ENCODE measurements around the gene PNPLA5. TPM values are rescaled to one million over a fixed set of nuclear protein-coding genes. Genes with fewer than 3 reads are reported as not detected.

Gene PNPLA5
- total RNA-seq, 2 donors from 2014 or later, result 0.68 to 0.73 TPM

GRCh38 chr22:43910178-43910695 lies 18.4 kb upstream of the PNPLA5 start:
- Histone ChIP-seq H3K4me1 (ENCODE audit: control insufficient read depth, insufficient read depth, low read length) (no peaks in the 10 kb centered on the region), H3K36me3 (ENCODE audit: control insufficient read depth, insufficient read depth, low read length) (no peaks in the 10 kb centered on the region), H3K9ac (ENCODE audit: extremely low read depth, low read length, poor library complexity, severe bottlenecking) (no peak overlapping the region), H3K9me3 (ENCODE audit: control insufficient read depth, low read length) (no peaks in the 10 kb centered on the region), H3K27me3 (ENCODE audit: control insufficient read depth, insufficient read depth, low read length, poor library complexity, severe bottlenecking) (no peaks in the 10 kb centered on the region), H3K27ac (ENCODE audit: low read depth, low read length) (no peak overlapping the region), H3K4me3 (ENCODE audit: low read length) (no peak overlapping the region)
- Mint-ChIP-seq H3K9me3 (peaks cover 2% of the 10 kb centered on the region), H3K27ac (no peak overlapping the region), H3K36me3 (ENCODE audit: low read depth) (no peaks in the 10 kb centered on the region), H3K4me1 (peaks cover 5% of the 10 kb centered on the region), H3K4me3 (no peak overlapping the region), H3K27me3 (ENCODE audit: insufficient read depth) (peaks cover 25% of the 10 kb centered on the region)
- TF ChIP-seq, protein P1, sequence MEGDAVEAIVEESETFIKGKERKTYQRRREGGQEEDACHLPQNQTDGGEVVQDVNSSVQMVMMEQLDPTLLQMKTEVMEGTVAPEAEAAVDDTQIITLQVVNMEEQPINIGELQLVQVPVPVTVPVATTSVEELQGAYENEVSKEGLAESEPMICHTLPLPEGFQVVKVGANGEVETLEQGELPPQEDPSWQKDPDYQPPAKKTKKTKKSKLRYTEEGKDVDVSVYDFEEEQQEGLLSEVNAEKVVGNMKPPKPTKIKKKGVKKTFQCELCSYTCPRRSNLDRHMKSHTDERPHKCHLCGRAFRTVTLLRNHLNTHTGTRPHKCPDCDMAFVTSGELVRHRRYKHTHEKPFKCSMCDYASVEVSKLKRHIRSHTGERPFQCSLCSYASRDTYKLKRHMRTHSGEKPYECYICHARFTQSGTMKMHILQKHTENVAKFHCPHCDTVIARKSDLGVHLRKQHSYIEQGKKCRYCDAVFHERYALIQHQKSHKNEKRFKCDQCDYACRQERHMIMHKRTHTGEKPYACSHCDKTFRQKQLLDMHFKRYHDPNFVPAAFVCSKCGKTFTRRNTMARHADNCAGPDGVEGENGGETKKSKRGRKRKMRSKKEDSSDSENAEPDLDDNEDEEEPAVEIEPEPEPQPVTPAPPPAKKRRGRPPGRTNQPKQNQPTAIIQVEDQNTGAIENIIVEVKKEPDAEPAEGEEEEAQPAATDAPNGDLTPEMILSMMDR (conservative IDR thresholded peaks at IDR 0.05), result peak; percentile 39
- no peak for DNase-seq
- whole genome bisulfite sequencing, 2 experiments (ENCODE audit: insufficient coverage in 1 of 2, insufficient read length in 1 of 2), result 60 to 68% methylated on average over 3 to 6 of the region's 6 CpGs

GRCh38 chr22:43909708-43910107 lies 17.9 kb upstream of the PNPLA5 start:
- DNase-seq, result no peak
- Histone ChIP-seq H3K27me3 (ENCODE audit: control insufficient read depth, insufficient read depth, low read length, poor library complexity, severe bottlenecking) (no peaks in the 10 kb centered on the region), H3K27ac (ENCODE audit: low read depth, low read length) (no peak overlapping the region), H3K36me3 (ENCODE audit: control insufficient read depth, insufficient read depth, low read length) (no peaks in the 10 kb centered on the region), H3K4me3 (ENCODE audit: low read length) (no peak overlapping the region), H3K4me1 (ENCODE audit: control insufficient read depth, insufficient read depth, low read length) (no peaks in the 10 kb centered on the region), H3K9ac (ENCODE audit: extremely low read depth, low read length, poor library complexity, severe bottlenecking) (no peak overlapping the region), H3K9me3 (ENCODE audit: control insufficient read depth, low read length) (no peaks in the 10 kb centered on the region)
- WGBS, 2 experiments (ENCODE audit: insufficient coverage in 1 of 2, insufficient read length in 1 of 2), result 77 to 100% methylated on average over 1 of the region's 1 CpG
- H3K36me3 Mint-ChIP-seq (ENCODE audit: low read depth), result no peaks in the 10 kb centered on the region
- peaks cover 2% of the 10 kb centered on the region for H3K9me3 Mint-ChIP-seq
- peaks cover 25% of the 10 kb centered on the region for H3K27me3 Mint-ChIP-seq (ENCODE audit: insufficient read depth)
- H3K4me3 Mint-ChIP-seq, result no peak overlapping the region
- H3K4me1 Mint-ChIP-seq, result peaks cover 5% of the 10 kb centered on the region
- H3K27ac Mint-ChIP-seq, result no peak overlapping the region
- TF ChIP-seq, protein P1 (conservative IDR thresholded peaks at IDR 0.05), result no peak

DNA sequence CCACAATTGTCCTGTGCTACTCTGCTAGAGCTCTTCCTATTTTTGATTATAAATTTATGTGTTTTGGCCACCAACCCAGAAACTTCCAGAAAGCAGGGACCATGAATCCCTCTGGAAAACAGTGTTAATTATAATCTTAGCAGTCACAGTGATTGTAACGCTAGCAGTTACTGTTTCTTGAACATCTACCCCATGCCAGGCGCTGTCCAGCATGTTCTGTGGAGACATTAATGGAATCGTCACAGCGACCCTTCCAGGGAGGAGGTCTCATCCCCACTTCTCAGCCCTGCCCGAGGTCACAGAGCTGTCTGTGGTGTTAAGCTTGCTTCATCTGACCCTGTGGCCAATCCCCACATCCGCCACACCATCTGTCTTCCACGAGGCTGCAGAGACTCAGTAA lies 13.9 kb upstream of the PNPLA5 start:
- no peaks in the 10 kb centered on the region for H3K4me1 Mint-ChIP-seq
- no peaks in the 10 kb centered on the region for H3K36me3 Mint-ChIP-seq (ENCODE audit: low read depth)
- Histone ChIP-seq H3K4me3 (ENCODE audit: low read length) (no peak overlapping the region), H3K9me3 (ENCODE audit: control insufficient read depth, low read length) (no peaks in the 10 kb centered on the region), H3K27ac (ENCODE audit: low read depth, low read length) (no peak overlapping the region), H3K4me1 (ENCODE audit: control insufficient read depth, insufficient read depth, low read length) (no peaks in the 10 kb centered on the region), H3K27me3 (ENCODE audit: control insufficient read depth, insufficient read depth, low read length, poor library complexity, severe bottlenecking) (no peaks in the 10 kb centered on the region), H3K36me3 (ENCODE audit: control insufficient read depth, insufficient read depth, low read length) (no peaks in the 10 kb centered on the region), H3K9ac (ENCODE audit: extremely low read depth, low read length, poor library complexity, severe bottlenecking) (no peak overlapping the region)
- H3K27ac Mint-ChIP-seq, result no peak overlapping the region
- H3K9me3 Mint-ChIP-seq, result peaks cover 11% of the 10 kb centered on the region
- no peak for DNase-seq
- TF ChIP-seq, protein P1 (conservative IDR thresholded peaks at IDR 0.05), result no peak
- H3K4me3 Mint-ChIP-seq, result no peak overlapping the region
- H3K27me3 Mint-ChIP-seq (ENCODE audit: insufficient read depth), result peaks cover 12% of the 10 kb centered on the region
- WGBS, 2 experiments (ENCODE audit: insufficient coverage in 1 of 2, insufficient read length in 1 of 2), result 86% methylated on average over 5 to 7 of the region's 7 CpGs
